ENCODE measurements around the gene RYR3.
A peak's percentile ranks its signal among the peaks of the same experiment; 100 is the strongest.

RYR3 gene

GRCh38 chr15:33722673-33723015, 411.9 kb downstream of the RYR3 start:
- Histone ChIP-seq H3K27ac (ENCODE audit: low read depth, low read length) (no peak overlapping the region), H2BK12ac (ENCODE audit: low read length) (no peak overlapping the region), H2BK120ac (ENCODE audit: insufficient read depth, low read length, poor library complexity) (no peak overlapping the region), H2AK5ac (ENCODE audit: low read length) (no peak overlapping the region), H2BK5ac (ENCODE audit: low read depth, low read length, poor library complexity) (no peak overlapping the region), H3K4ac (ENCODE audit: low read depth, low read length) (no peak overlapping the region), H3K18ac (ENCODE audit: low read length) (no peak overlapping the region), H3K9me3 (ENCODE audit: insufficient read depth, low read depth, low read length) (peaks cover 2% of the 10 kb centered on the region), H3K9ac (ENCODE audit: low read length) (no peak overlapping the region), H3K4me3 (ENCODE audit: low read depth, low read length) (no peak overlapping the region), H4K12ac (ENCODE audit: low read depth, low read length) (no peak overlapping the region), H3K4me2 (ENCODE audit: low read length) (no peak overlapping the region), H4K91ac (ENCODE audit: low read depth, low read length) (no peak overlapping the region), H3K14ac (ENCODE audit: low read length) (no peak overlapping the region), H3K79me2 (ENCODE audit: control insufficient read depth, insufficient read depth, low read length, poor library complexity) (no peaks in the 10 kb centered on the region), H3K23ac (ENCODE audit: low read length) (no peak overlapping the region), H2AFZ (ENCODE audit: insufficient read depth, low read length, poor library complexity) (no peak overlapping the region), H3K36me3 (ENCODE audit: control insufficient read depth in 1 of 2, insufficient read depth in 2 of 2, low read length in 2 of 2) (peaks cover 2 to 6% of the 10 kb centered on the region in 2 experiments), H3K4me1 (ENCODE audit: control insufficient read depth in 1 of 2, insufficient read depth in 2 of 2, low read length in 2 of 2) (no peaks in the 10 kb centered on the region), H4K8ac (ENCODE audit: low read depth, low read length) (no peak overlapping the region), H3K27me3 (ENCODE audit: insufficient read depth, low read length) (no peaks in the 10 kb centered on the region), H3K79me1 (ENCODE audit: low read length) (no peaks in the 10 kb centered on the region)
- WGBS (ENCODE audit: extremely low coverage, insufficient coverage, insufficient read length), result no CpG with 5 or more reads among the region's 12 CpGs
- DNase-seq, result no peak

GRCh38 chr15:33724321-33725036, 413.7 kb downstream of the RYR3 start:
- H3K4me3 ChIP-seq (ENCODE audit: low read depth, low read length), result no peak overlapping the region
- peaks cover 2 to 6% of the 10 kb centered on the region in 2 experiments for H3K36me3 ChIP-seq (ENCODE audit: control insufficient read depth in 1 of 2, insufficient read depth in 2 of 2, low read length in 2 of 2)
- H2AK5ac ChIP-seq (ENCODE audit: low read length), result no peak overlapping the region
- H3K18ac ChIP-seq (ENCODE audit: low read length), result no peak overlapping the region
- H4K91ac ChIP-seq (ENCODE audit: low read depth, low read length), result no peak overlapping the region
- no peaks in the 10 kb centered on the region for H3K4me1 ChIP-seq (ENCODE audit: control insufficient read depth in 1 of 2, insufficient read depth in 2 of 2, low read length in 2 of 2)
- H2BK12ac ChIP-seq (ENCODE audit: low read length), result no peak overlapping the region
- no peaks in the 10 kb centered on the region for H3K79me2 ChIP-seq (ENCODE audit: control insufficient read depth, insufficient read depth, low read length, poor library complexity)
- H4K12ac ChIP-seq (ENCODE audit: low read depth, low read length), result no peak overlapping the region
- H3K27ac ChIP-seq (ENCODE audit: low read depth, low read length), result no peak overlapping the region
- WGBS (ENCODE audit: extremely low coverage, insufficient coverage, insufficient read length), result no CpG with 5 or more reads among the region's 5 CpGs
- no peak overlapping the region for H3K4me2 ChIP-seq (ENCODE audit: low read length)
- H3K9ac ChIP-seq (ENCODE audit: low read length), result no peak overlapping the region
- H2AFZ ChIP-seq (ENCODE audit: insufficient read depth, low read length, poor library complexity), result no peak overlapping the region
- H3K14ac ChIP-seq (ENCODE audit: low read length), result no peak overlapping the region
- no peak overlapping the region for H2BK120ac ChIP-seq (ENCODE audit: insufficient read depth, low read length, poor library complexity)
- H3K9me3 ChIP-seq (ENCODE audit: insufficient read depth, low read depth, low read length), result peaks cover 2% of the 10 kb centered on the region
- no peaks in the 10 kb centered on the region for H3K79me1 ChIP-seq (ENCODE audit: low read length)
- H2BK5ac ChIP-seq (ENCODE audit: low read depth, low read length, poor library complexity), result no peak overlapping the region
- no peak for DNase-seq
- H3K27me3 ChIP-seq (ENCODE audit: insufficient read depth, low read length), result no peaks in the 10 kb centered on the region
- H3K23ac ChIP-seq (ENCODE audit: low read length), result no peak overlapping the region
- H4K8ac ChIP-seq (ENCODE audit: low read depth, low read length), result no peak overlapping the region
- H3K4ac ChIP-seq (ENCODE audit: low read depth, low read length), result no peak overlapping the region

- WGBS (ENCODE audit: extremely low coverage, insufficient coverage, insufficient read length), result no CpG with 5 or more reads among the region's 4 CpGs
These were observed 418.9 kb downstream of the RYR3 start for GRCh38 chr15:33729653-33730052.

GRCh38 chr15:33730815-33731214, 420.0 kb downstream of the RYR3 start:
- Histone ChIP-seq H3K23ac (ENCODE audit: low read length) (no peak overlapping the region), H4K12ac (ENCODE audit: low read depth, low read length) (no peak overlapping the region), H3K14ac (ENCODE audit: low read length) (no peak overlapping the region), H2BK120ac (ENCODE audit: insufficient read depth, low read length, poor library complexity) (no peak overlapping the region), H3K27me3 (ENCODE audit: insufficient read depth, low read length) (no peaks in the 10 kb centered on the region), H2AK5ac (ENCODE audit: low read length) (no peak overlapping the region), H3K4me1 (ENCODE audit: control insufficient read depth in 1 of 2, insufficient read depth in 2 of 2, low read length in 2 of 2) (no peaks in the 10 kb centered on the region), H4K8ac (ENCODE audit: low read depth, low read length) (no peak overlapping the region), H3K79me2 (ENCODE audit: control insufficient read depth, insufficient read depth, low read length, poor library complexity) (no peaks in the 10 kb centered on the region), H3K4ac (ENCODE audit: low read depth, low read length) (no peak overlapping the region), H3K4me2 (ENCODE audit: low read length) (no peak overlapping the region), H3K9ac (ENCODE audit: low read length) (no peak overlapping the region), H3K27ac (ENCODE audit: low read depth, low read length) (no peak overlapping the region), H3K4me3 (ENCODE audit: low read depth, low read length) (no peak overlapping the region), H3K18ac (ENCODE audit: low read length) (no peak overlapping the region), H2AFZ (ENCODE audit: insufficient read depth, low read length, poor library complexity) (no peak overlapping the region), H3K9me3 (ENCODE audit: insufficient read depth, low read depth, low read length) (no peaks in the 10 kb centered on the region), H3K79me1 (ENCODE audit: low read length) (no peaks in the 10 kb centered on the region), H4K91ac (ENCODE audit: low read depth, low read length) (no peak overlapping the region), H2BK12ac (ENCODE audit: low read length) (no peak overlapping the region), H3K36me3 (ENCODE audit: control insufficient read depth in 1 of 2, insufficient read depth in 2 of 2, low read length in 2 of 2) (peaks cover 2 to 13% of the 10 kb centered on the region in 2 experiments), H2BK5ac (ENCODE audit: low read depth, low read length, poor library complexity) (no peak overlapping the region)
- no peak for DNase-seq
- WGBS (ENCODE audit: extremely low coverage, insufficient coverage, insufficient read length), result no CpG with 5 or more reads among the region's 4 CpGs

More at GRCh38 chr15:33729653-33730052, 418.9 kb downstream of the RYR3 start:
- Histone ChIP-seq H3K18ac (ENCODE audit: low read length) (no peak overlapping the region), H3K4me2 (ENCODE audit: low read length) (no peak overlapping the region), H3K27ac (ENCODE audit: low read depth, low read length) (no peak overlapping the region), H2AK5ac (ENCODE audit: low read length) (no peak overlapping the region), H2AFZ (ENCODE audit: insufficient read depth, low read length, poor library complexity) (no peak overlapping the region), H2BK5ac (ENCODE audit: low read depth, low read length, poor library complexity) (no peak overlapping the region), H2BK120ac (ENCODE audit: insufficient read depth, low read length, poor library complexity) (no peak overlapping the region), H4K8ac (ENCODE audit: low read depth, low read length) (no peak overlapping the region), H3K4me1 (ENCODE audit: control insufficient read depth in 1 of 2, insufficient read depth in 2 of 2, low read length in 2 of 2) (no peaks in the 10 kb centered on the region), H4K12ac (ENCODE audit: low read depth, low read length) (no peak overlapping the region), H3K27me3 (ENCODE audit: insufficient read depth, low read length) (no peaks in the 10 kb centered on the region), H3K36me3 (ENCODE audit: control insufficient read depth in 1 of 2, insufficient read depth in 2 of 2, low read length in 2 of 2) (peaks cover 2 to 13% of the 10 kb centered on the region in 2 experiments), H3K23ac (ENCODE audit: low read length) (no peak overlapping the region), H3K9ac (ENCODE audit: low read length) (no peak overlapping the region), H3K9me3 (ENCODE audit: insufficient read depth, low read depth, low read length) (peaks cover 2% of the 10 kb centered on the region), H3K79me2 (ENCODE audit: control insufficient read depth, insufficient read depth, low read length, poor library complexity) (no peaks in the 10 kb centered on the region), H3K14ac (ENCODE audit: low read length) (no peak overlapping the region), H3K4me3 (ENCODE audit: low read depth, low read length) (no peak overlapping the region), H2BK12ac (ENCODE audit: low read length) (no peak overlapping the region), H3K79me1 (ENCODE audit: low read length) (no peaks in the 10 kb centered on the region), H4K91ac (ENCODE audit: low read depth, low read length) (no peak overlapping the region), H3K4ac (ENCODE audit: low read depth, low read length) (no peak overlapping the region)
- peak; percentile 49 to 75 for DNase-seq
